HEK293 (cell line): ENCODE data around the gene KIF23.

Experiments used
- CTCF ChIA-PET: fragments of 350-600 bp; formaldehyde crosslinking; extraction: SDS; loops from one replicate; lab custom pipeline; 2021; ENCODE audit warnings: antibody characterized with exemption; lab: Yijun Ruan, JAX
- POLR2A ChIA-PET: fragments of 300-600 bp; formaldehyde crosslinking; extraction: SDS; loops from one replicate; lab custom pipeline; 2020; ENCODE audit warnings: antibody characterized with exemption, inconsistent platforms; lab: Yijun Ruan, JAX
- H3K27ac ChIP-seq: fragments of 200-500 bp; sonication (Bioruptor generic); 2 replicates; pipeline ENCODE4 v1.5.1; 2014; ENCODE audit warnings: low read depth, low read length, control low read depth, inconsistent platforms; ENCODE audit errors: extremely low read depth
- H3K36me3 ChIP-seq, 2 experiments: fragments of 200-500 bp in 1 of 2; sonication (Bioruptor generic) in 1 of 2; 1 replicate in 1 of 2; 2 replicates in 1 of 2; pipeline ENCODE4 v1.5.1; 2014 to 2017; ENCODE audit warnings: inconsistent platforms in 2 of 2, low read length in 2 of 2; ENCODE audit not compliant: control insufficient read depth in 2 of 2, insufficient read depth in 1 of 2
- H3K4me1 ChIP-seq: fragments of 200-500 bp; sonication (Bioruptor generic); 2 replicates; pipeline ENCODE4 v1.5.1; 2014; ENCODE audit warnings: mild to moderate bottlenecking, low read length, inconsistent platforms; ENCODE audit not compliant: control insufficient read depth, insufficient read depth
- H3K4me3 ChIP-seq: 2 replicates; pipeline ENCODE4 v1.5.1; 2011; ENCODE audit warnings: low read depth, mild to moderate bottlenecking, control low read depth, low read length, moderate library complexity
- H3K9me3 ChIP-seq: fragments of 200-500 bp; sonication (Bioruptor generic); 2 replicates; pipeline ENCODE4 v1.5.1; 2014; ENCODE audit warnings: low read depth, low read length, inconsistent platforms; ENCODE audit not compliant: control insufficient read depth, insufficient read depth
- FEZF1 ChIP-seq: fragments of 450-650 bp; formaldehyde crosslinking; IDR thresholded peaks from 2 replicates; pipeline ENCODE4 v1.5.1; 2016; ENCODE audit warnings: missing biosample characterization, missing genetic modification characterization
- GLIS1 ChIP-seq: fragments of 450-650 bp; formaldehyde crosslinking; IDR thresholded peaks from 2 replicates; pipeline ENCODE4 v1.5.1; 2016; ENCODE audit warnings: missing biosample characterization, missing genetic modification characterization
- MEIS1 ChIP-seq: sonication (generic); formaldehyde crosslinking; IDR thresholded peaks from 2 replicates; pipeline ENCODE4 v1.8.1; 2022; ENCODE audit warnings: missing genetic modification reagents, mild to moderate bottlenecking, borderline replicate concordance
- PRDM1 ChIP-seq: fragments of 450-650 bp; formaldehyde crosslinking; IDR thresholded peaks from 2 replicates; pipeline ENCODE4; 2016; ENCODE audit warnings: missing biosample characterization, missing genetic modification characterization
- SCRT2 ChIP-seq: fragments of 450-650 bp; formaldehyde crosslinking; IDR thresholded peaks from 2 replicates; pipeline ENCODE4 v1.5.1; 2016; ENCODE audit warnings: missing biosample characterization, missing genetic modification characterization
- SP2 ChIP-seq: fragments of 450-650 bp; formaldehyde crosslinking; IDR thresholded peaks from 2 replicates; pipeline ENCODE4 v1.5.1; 2016; ENCODE audit warnings: missing biosample characterization, missing genetic modification characterization
- TRIM28 ChIP-seq: IDR thresholded peaks from 2 replicates; pipeline ENCODE4 v1.6.1; 2011; ENCODE audit warnings: low read length, control low read depth, borderline replicate concordance
- YY1 ChIP-seq: fragments of 450-650 bp; formaldehyde crosslinking; IDR thresholded peaks from 2 replicates; pipeline ENCODE4 v1.5.1; 2018; ENCODE audit warnings: missing biosample characterization, missing genetic modification characterization
- ZBTB1 ChIP-seq: fragments of 450-650 bp; formaldehyde crosslinking; IDR thresholded peaks from 2 replicates; pipeline ENCODE4 v1.5.1; 2016; ENCODE audit warnings: missing biosample characterization, missing genetic modification characterization
- ZBTB7A ChIP-seq: fragments of 450-650 bp; formaldehyde crosslinking; IDR thresholded peaks from 2 replicates; pipeline ENCODE4 v1.5.1; 2016; ENCODE audit warnings: low read depth, missing biosample characterization, missing genetic modification characterization
- ZFP69B ChIP-seq: fragments of 450-650 bp; formaldehyde crosslinking; IDR thresholded peaks from 2 replicates; pipeline ENCODE4 v1.5.1; 2016; ENCODE audit warnings: missing biosample characterization, missing genetic modification characterization
- ZNF221 ChIP-seq: fragments of 450-650 bp; formaldehyde crosslinking; IDR thresholded peaks from 2 replicates; pipeline ENCODE4 v1.5.1; 2017; ENCODE audit warnings: missing biosample characterization, missing genetic modification characterization, borderline replicate concordance
- ZNF292 ChIP-seq: fragments of 450-650 bp; formaldehyde crosslinking; IDR thresholded peaks from 2 replicates; pipeline ENCODE4 v1.5.1; 2016; ENCODE audit warnings: low read depth, missing biosample characterization, missing genetic modification characterization, borderline replicate concordance
- ZNF600 ChIP-seq: fragments of 450-650 bp; formaldehyde crosslinking; IDR thresholded peaks from 2 replicates; pipeline ENCODE4 v1.5.1; 2016; ENCODE audit warnings: missing biosample characterization, missing genetic modification characterization
- ZNF677 ChIP-seq: fragments of 450-650 bp; IDR thresholded peaks from 2 replicates; pipeline ENCODE4 v1.5.0; 2018; ENCODE audit warnings: missing biosample characterization, mild to moderate bottlenecking, missing genetic modification characterization, moderate library complexity
- ZNF785 ChIP-seq: fragments of 450-650 bp; formaldehyde crosslinking; IDR thresholded peaks from 2 replicates; pipeline ENCODE4 v1.5.1; 2016; ENCODE audit warnings: missing biosample characterization, missing genetic modification characterization
- TF ChIP-seq, protein P1 (sequence below): fragments of 450-650 bp; formaldehyde crosslinking; IDR thresholded peaks from 2 replicates; pipeline ENCODE4 v1.5.1; 2016; ENCODE audit warnings: missing biosample characterization, missing genetic modification characterization
- TF ChIP-seq, protein P2 (sequence below): fragments of 450-650 bp; formaldehyde crosslinking; IDR thresholded peaks from 2 replicates; pipeline ENCODE4 v1.5.1; 2017; ENCODE audit warnings: missing biosample characterization, missing genetic modification characterization
- TF ChIP-seq, protein P3 (sequence below): fragments of 450-650 bp; formaldehyde crosslinking; IDR thresholded peaks from 2 replicates; pipeline ENCODE4 v1.5.1; 2016; ENCODE audit warnings: missing biosample characterization, missing genetic modification characterization
- TF ChIP-seq, protein P4 (sequence below): fragments of 450-650 bp; formaldehyde crosslinking; IDR thresholded peaks from 2 replicates; pipeline ENCODE4 v1.5.1; 2016; ENCODE audit warnings: missing biosample characterization, missing genetic modification characterization

The KIF23 gene

DNA sequence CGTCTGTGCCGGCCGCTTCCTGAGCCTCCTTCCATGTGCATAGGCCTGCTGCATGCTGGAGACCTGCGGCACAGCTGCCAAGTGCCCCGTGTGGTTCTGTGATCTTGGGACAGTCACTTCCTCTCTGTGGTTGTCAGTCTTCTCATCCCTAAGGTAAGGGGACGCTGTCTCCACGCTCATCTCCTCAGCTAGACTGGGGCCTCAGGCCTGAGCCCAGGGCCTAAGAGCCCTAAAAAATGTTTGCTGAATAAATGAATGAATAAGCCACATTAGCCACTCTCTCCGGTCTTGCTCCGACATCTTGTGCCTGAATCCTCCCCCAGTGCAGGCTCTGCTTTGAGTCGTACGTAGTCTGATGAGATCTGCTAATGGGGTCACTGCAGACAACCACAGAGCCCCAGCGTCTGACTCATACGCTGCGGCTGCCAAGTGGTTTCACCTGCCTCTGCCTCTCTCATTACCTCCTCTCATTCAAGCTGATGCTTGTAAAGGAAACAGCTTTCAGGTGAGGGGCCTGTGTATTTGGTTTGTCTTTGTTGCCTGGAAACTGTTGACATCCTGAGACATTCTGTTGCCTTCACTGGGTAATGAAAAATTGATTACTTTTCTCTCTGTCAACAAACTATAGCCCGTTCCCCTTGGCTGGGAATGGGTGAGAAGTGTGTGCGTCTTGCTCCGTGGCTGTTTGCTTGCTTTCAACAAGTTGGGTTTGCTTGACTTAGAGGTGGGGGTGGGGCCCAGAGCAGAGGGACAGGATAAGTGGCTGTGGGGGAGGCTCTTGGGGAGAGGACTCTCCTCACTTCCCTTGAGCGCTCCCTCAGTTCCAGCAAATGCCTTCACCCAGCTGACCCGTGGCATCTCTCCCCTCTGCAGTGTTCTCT lies 54.3 kb downstream of the KIF23 start (continued):
- TF ChIP-seq, protein P1, sequence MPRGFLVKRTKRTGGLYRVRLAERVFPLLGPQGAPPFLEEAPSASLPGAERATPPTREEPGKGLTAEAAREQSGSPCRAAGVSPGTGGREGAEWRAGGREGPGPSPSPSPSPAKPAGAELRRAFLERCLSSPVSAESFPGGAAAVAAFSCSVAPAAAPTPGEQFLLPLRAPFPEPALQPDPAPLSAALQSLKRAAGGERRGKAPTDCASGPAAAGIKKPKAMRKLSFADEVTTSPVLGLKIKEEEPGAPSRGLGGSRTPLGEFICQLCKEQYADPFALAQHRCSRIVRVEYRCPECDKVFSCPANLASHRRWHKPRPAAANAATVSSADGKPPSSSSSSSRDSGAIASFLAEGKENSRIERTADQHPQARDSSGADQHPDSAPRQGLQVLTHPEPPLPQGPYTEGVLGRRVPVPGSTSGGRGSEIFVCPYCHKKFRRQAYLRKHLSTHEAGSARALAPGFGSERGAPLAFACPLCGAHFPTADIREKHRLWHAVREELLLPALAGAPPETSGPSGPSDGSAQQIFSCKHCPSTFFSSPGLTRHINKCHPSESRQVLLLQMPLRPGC = no peak
- no peak for TF ChIP-seq ZNF785
- peak; percentile 81 for TF ChIP-seq SCRT2 (tag by site-specific recombination)
- TF ChIP-seq ZNF292 (tag by site-specific recombination) = no peak
- peak; percentile 68; the same call in 1 of the 2 replicates for TF ChIP-seq ZNF600 (tag by site-specific recombination)
- TF ChIP-seq FEZF1 (tag by site-specific recombination) = peak; percentile 44; the same call in 1 of the 2 replicates
- TF ChIP-seq, protein P2, sequence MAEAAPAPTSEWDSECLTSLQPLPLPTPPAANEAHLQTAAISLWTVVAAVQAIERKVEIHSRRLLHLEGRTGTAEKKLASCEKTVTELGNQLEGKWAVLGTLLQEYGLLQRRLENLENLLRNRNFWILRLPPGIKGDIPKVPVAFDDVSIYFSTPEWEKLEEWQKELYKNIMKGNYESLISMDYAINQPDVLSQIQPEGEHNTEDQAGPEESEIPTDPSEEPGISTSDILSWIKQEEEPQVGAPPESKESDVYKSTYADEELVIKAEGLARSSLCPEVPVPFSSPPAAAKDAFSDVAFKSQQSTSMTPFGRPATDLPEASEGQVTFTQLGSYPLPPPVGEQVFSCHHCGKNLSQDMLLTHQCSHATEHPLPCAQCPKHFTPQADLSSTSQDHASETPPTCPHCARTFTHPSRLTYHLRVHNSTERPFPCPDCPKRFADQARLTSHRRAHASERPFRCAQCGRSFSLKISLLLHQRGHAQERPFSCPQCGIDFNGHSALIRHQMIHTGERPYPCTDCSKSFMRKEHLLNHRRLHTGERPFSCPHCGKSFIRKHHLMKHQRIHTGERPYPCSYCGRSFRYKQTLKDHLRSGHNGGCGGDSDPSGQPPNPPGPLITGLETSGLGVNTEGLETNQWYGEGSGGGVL (tag by site-specific recombination) = peak; percentile 33; the same call in 1 of the 2 replicates
- TF ChIP-seq, protein P3, sequence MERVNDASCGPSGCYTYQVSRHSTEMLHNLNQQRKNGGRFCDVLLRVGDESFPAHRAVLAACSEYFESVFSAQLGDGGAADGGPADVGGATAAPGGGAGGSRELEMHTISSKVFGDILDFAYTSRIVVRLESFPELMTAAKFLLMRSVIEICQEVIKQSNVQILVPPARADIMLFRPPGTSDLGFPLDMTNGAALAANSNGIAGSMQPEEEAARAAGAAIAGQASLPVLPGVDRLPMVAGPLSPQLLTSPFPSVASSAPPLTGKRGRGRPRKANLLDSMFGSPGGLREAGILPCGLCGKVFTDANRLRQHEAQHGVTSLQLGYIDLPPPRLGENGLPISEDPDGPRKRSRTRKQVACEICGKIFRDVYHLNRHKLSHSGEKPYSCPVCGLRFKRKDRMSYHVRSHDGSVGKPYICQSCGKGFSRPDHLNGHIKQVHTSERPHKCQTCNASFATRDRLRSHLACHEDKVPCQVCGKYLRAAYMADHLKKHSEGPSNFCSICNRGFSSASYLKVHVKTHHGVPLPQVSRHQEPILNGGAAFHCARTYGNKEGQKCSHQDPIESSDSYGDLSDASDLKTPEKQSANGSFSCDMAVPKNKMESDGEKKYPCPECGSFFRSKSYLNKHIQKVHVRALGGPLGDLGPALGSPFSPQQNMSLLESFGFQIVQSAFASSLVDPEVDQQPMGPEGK = peak; percentile 22; the same call in 1 of the 2 replicates
- no peak for TF ChIP-seq ZBTB7A (tag by site-specific recombination)
- 0 out of 2 replicates have a peak, but pooled peaks have one; percentile 14 for TF ChIP-seq PRDM1 (tag by site-specific recombination)
- TF ChIP-seq YY1 (tag by site-specific recombination) = no peak

DNA sequence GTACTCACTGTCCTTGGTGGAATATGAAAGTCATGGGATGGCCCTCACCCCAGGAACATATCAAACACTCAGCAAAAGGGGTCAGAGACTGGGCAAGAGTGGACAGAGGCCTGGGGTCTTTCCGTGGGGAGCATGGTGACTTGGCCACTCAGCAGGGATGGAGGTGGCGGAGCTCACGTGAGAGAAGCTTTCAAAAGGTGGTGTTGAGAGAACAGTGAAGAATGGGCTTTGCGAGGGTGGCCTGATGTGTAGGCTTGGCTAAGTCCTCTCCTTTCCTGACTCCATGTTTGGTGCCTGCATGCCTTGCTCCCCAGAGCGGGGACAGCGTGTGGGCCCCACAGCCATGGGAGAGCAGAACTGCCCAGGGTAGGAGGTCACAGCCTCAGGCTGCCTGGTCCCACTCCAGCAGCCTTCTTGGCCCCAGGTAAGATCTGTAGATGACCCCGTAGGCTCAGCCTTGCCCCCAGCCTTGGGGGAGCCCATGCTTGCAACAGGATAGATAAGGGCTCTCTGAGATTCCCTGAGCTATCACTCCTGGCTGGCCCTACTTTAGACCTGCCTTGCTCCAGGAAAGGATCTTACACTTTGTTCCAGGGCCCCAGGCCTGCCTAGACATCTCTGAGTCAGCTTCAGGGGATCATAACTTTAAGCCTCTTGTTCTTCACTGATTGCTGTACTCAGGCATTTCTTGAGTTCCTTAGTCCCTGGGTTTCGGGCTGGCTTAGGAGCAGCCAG lies 55.5 kb downstream of the KIF23 start:
- Histone ChIP-seq H3K4me1 (peaks cover 18% of the 10 kb centered on the region), H3K27ac (no peak overlapping the region), H3K9me3 (no peaks in the 10 kb centered on the region), H3K36me3 (no peaks in the 10 kb centered on the region), H3K4me3 (no peak overlapping the region)
- CTCF ChIA-PET = interaction anchor here (0.6 to 6.5 kb wide), 10 partner anchors 8 to 1442 kb away, joined by 3 to 65 read pairs (median 4); no protein-coding TSS in a partner anchor
- POLR2A ChIA-PET = interaction anchor here (3.3 kb wide), 1 partner anchor 17 kb away, joined by 26 read pairs; the partner anchor contains the start of gene RPLP1
- TF ChIP-seq ZBTB1 (tag by site-specific recombination) (no peak), ZNF221 (no peak), ZNF677 (tag by site-specific recombination) (no peak), GLIS1 (tag by site-specific recombination) (no peak), MEIS1 (CRISPR knock-in tag) (no peak), TRIM28 (no peak), ZFP69B (tag by site-specific recombination) (peak; percentile 70; the same call in 1 of the 2 replicates), SP2 (tag by site-specific recombination) (no peak)
- TF ChIP-seq, protein P4, sequence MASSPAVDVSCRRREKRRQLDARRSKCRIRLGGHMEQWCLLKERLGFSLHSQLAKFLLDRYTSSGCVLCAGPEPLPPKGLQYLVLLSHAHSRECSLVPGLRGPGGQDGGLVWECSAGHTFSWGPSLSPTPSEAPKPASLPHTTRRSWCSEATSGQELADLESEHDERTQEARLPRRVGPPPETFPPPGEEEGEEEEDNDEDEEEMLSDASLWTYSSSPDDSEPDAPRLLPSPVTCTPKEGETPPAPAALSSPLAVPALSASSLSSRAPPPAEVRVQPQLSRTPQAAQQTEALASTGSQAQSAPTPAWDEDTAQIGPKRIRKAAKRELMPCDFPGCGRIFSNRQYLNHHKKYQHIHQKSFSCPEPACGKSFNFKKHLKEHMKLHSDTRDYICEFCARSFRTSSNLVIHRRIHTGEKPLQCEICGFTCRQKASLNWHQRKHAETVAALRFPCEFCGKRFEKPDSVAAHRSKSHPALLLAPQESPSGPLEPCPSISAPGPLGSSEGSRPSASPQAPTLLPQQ = peak; percentile 66
